Measurements from ENCODE around the gene BRD3OS. TPM values are rescaled to one million over a fixed set of nuclear protein-coding genes. Genes with fewer than 3 reads are reported as not detected.

Gene BRD3OS
- total RNA-seq, 3 donors from 2014 or later = 11.1 to 14.4 (median 11.4) TPM

- no peaks in the 10 kb centered on the region for H3K4me1 ChIP-seq
- TF ChIP-seq CTCF (IDR thresholded peaks at IDR 0.05) (no peak), POLR2A (IDR thresholded peaks at IDR 0.05) (no peak), POLR2AphosphoS5 (IDR thresholded peaks at IDR 0.05) (no peak)
- no peak overlapping the region for H3K4me3 ChIP-seq
- H3K9me3 ChIP-seq = no peaks in the 10 kb centered on the region
- intact Hi-C loops (cut with DNase I; ENCODE audit: low total_unique reads) = no loop called here
- no peak overlapping the region for H3K27ac ChIP-seq
- peaks cover 3% of the 10 kb centered on the region for H3K36me3 ChIP-seq
- no peaks in the 10 kb centered on the region for H3K27me3 ChIP-seq
- no peak for DNase-seq (ENCODE audit: low spot score in 2 of 2)
These were observed 16.3 kb downstream of the BRD3OS start for GRCh38 chr9:134041649-134041962.

GRCh38 chr9:134043531-134043988 lies 18.3 kb downstream of the BRD3OS start:
- Histone ChIP-seq H3K36me3 (peaks cover 3% of the 10 kb centered on the region), H3K4me3 (no peak overlapping the region), H3K27me3 (no peaks in the 10 kb centered on the region), H3K9me3 (no peaks in the 10 kb centered on the region), H3K27ac (no peak overlapping the region), H3K4me1 (no peaks in the 10 kb centered on the region)
- no peak for TF ChIP-seq POLR2A (IDR thresholded peaks at IDR 0.05)
- TF ChIP-seq CTCF (IDR thresholded peaks at IDR 0.05) = no peak
- TF ChIP-seq POLR2AphosphoS5 (IDR thresholded peaks at IDR 0.05) = no peak
- intact Hi-C loops (cut with DNase I; ENCODE audit: low total_unique reads) = no loop called here
- no peak for DNase-seq (ENCODE audit: low spot score in 2 of 2)

GRCh38 chr9:134044944-134045343 lies 19.7 kb downstream of the BRD3OS start:
- TF ChIP-seq POLR2A (IDR thresholded peaks at IDR 0.05) (no peak), POLR2AphosphoS5 (IDR thresholded peaks at IDR 0.05) (no peak), CTCF (IDR thresholded peaks at IDR 0.05) (no peak)
- Histone ChIP-seq H3K27me3 (no peaks in the 10 kb centered on the region), H3K9me3 (no peaks in the 10 kb centered on the region), H3K27ac (no peak overlapping the region), H3K4me1 (peaks cover 0 to 5% of the 10 kb centered on the region in 2 donors), H3K4me3 (no peak overlapping the region), H3K36me3 (no peaks in the 10 kb centered on the region)
- intact Hi-C loops (cut with DNase I; ENCODE audit: low total_unique reads) = no loop called here
- DNase-seq (ENCODE audit: low spot score in 2 of 2) = no peak

GRCh38 chr9:134045841-134046544 lies 20.7 kb downstream of the BRD3OS start:
- no peaks in the 10 kb centered on the region for H3K36me3 ChIP-seq
- intact Hi-C loops (cut with DNase I; ENCODE audit: low total_unique reads) = no loop called here
- TF ChIP-seq POLR2A (IDR thresholded peaks at IDR 0.05) (no peak), POLR2AphosphoS5 (IDR thresholded peaks at IDR 0.05) (no peak), CTCF (IDR thresholded peaks at IDR 0.05) (no peak)

GRCh38 chr9:134046894-134047681 lies 21.8 kb downstream of the BRD3OS start:
- TF ChIP-seq POLR2A (IDR thresholded peaks at IDR 0.05) (no peak), POLR2AphosphoS5 (IDR thresholded peaks at IDR 0.05) (no peak), CTCF (IDR thresholded peaks at IDR 0.05) (no peak)
- H3K36me3 ChIP-seq = no peaks in the 10 kb centered on the region
- peaks cover 0 to 5% of the 10 kb centered on the region in 2 donors for H3K4me1 ChIP-seq
- intact Hi-C loops (cut with DNase I; ENCODE audit: low total_unique reads) = no loop called here
- no peak overlapping the region for H3K4me3 ChIP-seq
- H3K9me3 ChIP-seq = no peaks in the 10 kb centered on the region
- peak overlapping the region in 1 of 2 donors; percentile 5 for H3K27ac ChIP-seq
- peak in 1 of 2 donors; percentile 44 for DNase-seq (ENCODE audit: low spot score in 2 of 2)
- no peaks in the 10 kb centered on the region for H3K27me3 ChIP-seq

More at GRCh38 chr9:134045841-134046544, 20.7 kb downstream of the BRD3OS start:
- Histone ChIP-seq H3K4me3 (no peak overlapping the region), H3K27me3 (no peaks in the 10 kb centered on the region), H3K27ac (no peak overlapping the region), H3K4me1 (peaks cover 0 to 5% of the 10 kb centered on the region in 2 donors), H3K9me3 (no peaks in the 10 kb centered on the region)
- DNase-seq (ENCODE audit: low spot score in 2 of 2) = no peak

Data from breast epithelium (tissue), 4 donors.